ENCODE data around the gene DNAH11. TPM values are rescaled to one million over a fixed set of nuclear protein-coding genes. Genes with fewer than 3 reads are reported as not detected.

Gene DNAH11
- total RNA-seq, 1 experiment from 2014 or later = 2.0 TPM

GRCh38 chr7:21568762-21569161 lies 25.9 kb downstream of the DNAH11 start:
- no peaks in the 10 kb centered on the region for H3K36me3 Mint-ChIP-seq (ENCODE audit: insufficient read depth, unreplicated experiment)
- POLR2A ChIA-PET = interaction anchor here (0.5 kb wide), 1 partner anchor 35 kb away, joined by 3 read pairs; no protein-coding TSS in a partner anchor
- Histone ChIP-seq H3K9me3 (no peaks in the 10 kb centered on the region), H3K4me1 (no peaks in the 10 kb centered on the region), H3K4me3 (ENCODE audit: low read depth, low read length) (no peak overlapping the region), H3K36me3 (ENCODE audit: control insufficient read depth, insufficient read depth, low read length) (no peaks in the 10 kb centered on the region), H3K27me3 (replicated peaks; ENCODE audit: control insufficient read depth, insufficient read depth, low read length) (no peaks in the 10 kb centered on the region)
- H3K4me1 Mint-ChIP-seq (ENCODE audit: low read depth, unreplicated experiment) = no peaks in the 10 kb centered on the region
- no peaks in the 10 kb centered on the region for H3K27me3 Mint-ChIP-seq (ENCODE audit: insufficient read depth, unreplicated experiment)
- H3K27ac Mint-ChIP-seq (ENCODE audit: unreplicated experiment) = no peak overlapping the region
- no TSS peak for BruUV-seq (replicated peaks)
- no peak overlapping the region for H3K4me3 Mint-ChIP-seq (ENCODE audit: unreplicated experiment)
- peak in 1 of 2 experiments; percentile 32 for DNase-seq
- CTCF ChIA-PET = no interaction called here
- peaks cover 4% of the 10 kb centered on the region for H3K9me3 Mint-ChIP-seq (ENCODE audit: unreplicated experiment)
- TF ChIP-seq CTCF (IDR thresholded peaks at IDR 0.05; ENCODE audit: insufficient read depth in 1 of 2, low read depth in 1 of 2, low read length in 1 of 2, severe bottlenecking in 1 of 2, unreplicated experiment in 1 of 2) = peak; percentile 12 to 36
- intact Hi-C loops (cut with micrococcal nuclease; ENCODE audit: unreplicated experiment) = loop anchor here (1.0 kb wide), 3 partner anchors 199 to 312 kb away; no protein-coding TSS in a partner anchor

GRCh38 chr7:21572331-21573313 lies 29.8 kb downstream of the DNAH11 start:
- no peaks in the 10 kb centered on the region for H3K27me3 ChIP-seq (replicated peaks; ENCODE audit: control insufficient read depth, insufficient read depth, low read length)
- H3K9me3 ChIP-seq = 0 out of 2 replicates have a peak, but pooled peaks cover 2% of the 10 kb centered on the region
- Mint-ChIP-seq H3K9me3 (ENCODE audit: unreplicated experiment) (peaks cover 9% of the 10 kb centered on the region), H3K36me3 (ENCODE audit: insufficient read depth, unreplicated experiment) (no peaks in the 10 kb centered on the region), H3K4me1 (ENCODE audit: low read depth, unreplicated experiment) (no peaks in the 10 kb centered on the region), H3K27me3 (ENCODE audit: insufficient read depth, unreplicated experiment) (no peaks in the 10 kb centered on the region), H3K4me3 (ENCODE audit: unreplicated experiment) (no peak overlapping the region), H3K27ac (ENCODE audit: unreplicated experiment) (no peak overlapping the region)
- H3K4me1 ChIP-seq = no peaks in the 10 kb centered on the region
- DNase-seq = no peak
- H3K4me3 ChIP-seq (ENCODE audit: low read depth, low read length) = no peak overlapping the region
- no TSS peak for BruUV-seq (replicated peaks)
- ChIA-PET CTCF (no interaction called here), POLR2A (no interaction called here)
- intact Hi-C loops (cut with micrococcal nuclease; ENCODE audit: unreplicated experiment) = no loop called here
- H3K36me3 ChIP-seq (ENCODE audit: control insufficient read depth, insufficient read depth, low read length) = no peaks in the 10 kb centered on the region
- TF ChIP-seq CTCF (IDR thresholded peaks at IDR 0.05; ENCODE audit: insufficient read depth in 1 of 2, low read depth in 1 of 2, low read length in 1 of 2, severe bottlenecking in 1 of 2, unreplicated experiment in 1 of 2) = no peak

GRCh38 chr7:21579341-21580072 lies 36.7 kb downstream of the DNAH11 start:
- no peak overlapping the region for H3K27ac Mint-ChIP-seq (ENCODE audit: unreplicated experiment)
- no peaks in the 10 kb centered on the region for H3K27me3 ChIP-seq (replicated peaks; ENCODE audit: control insufficient read depth, insufficient read depth, low read length)
- no TSS peak for BruUV-seq (replicated peaks)
- H3K4me1 Mint-ChIP-seq (ENCODE audit: low read depth, unreplicated experiment) = no peaks in the 10 kb centered on the region
- H3K36me3 Mint-ChIP-seq (ENCODE audit: insufficient read depth, unreplicated experiment) = no peaks in the 10 kb centered on the region
- ChIA-PET POLR2A (no interaction called here), CTCF (no interaction called here)
- no peak for TF ChIP-seq CTCF (IDR thresholded peaks at IDR 0.05; ENCODE audit: insufficient read depth in 1 of 2, low read depth in 1 of 2, low read length in 1 of 2, severe bottlenecking in 1 of 2, unreplicated experiment in 1 of 2)
- 0 out of 2 replicates have a peak, but pooled peaks cover 2% of the 10 kb centered on the region for H3K9me3 ChIP-seq
- DNase-seq = no peak
- H3K27me3 Mint-ChIP-seq (ENCODE audit: insufficient read depth, unreplicated experiment) = no peaks in the 10 kb centered on the region
- H3K4me3 Mint-ChIP-seq (ENCODE audit: unreplicated experiment) = no peak overlapping the region
- H3K4me3 ChIP-seq (ENCODE audit: low read depth, low read length) = no peak overlapping the region
- H3K9me3 Mint-ChIP-seq (ENCODE audit: unreplicated experiment) = no peaks in the 10 kb centered on the region
- intact Hi-C loops (cut with micrococcal nuclease; ENCODE audit: unreplicated experiment) = no loop called here
- no peaks in the 10 kb centered on the region for H3K4me1 ChIP-seq
- H3K36me3 ChIP-seq (ENCODE audit: control insufficient read depth, insufficient read depth, low read length) = no peaks in the 10 kb centered on the region

Measured in Caco-2 (cell line).